ENCODE data around the gene GALNTL6.
"Not testable (repeated sequence)": the region's sequence is repeated elsewhere in the genome, so short reads cannot be mapped to it uniquely, and the experiment has no call there.

Gene GALNTL6

GRCh38 chr4:172785613-172786012 is 972.4 kb downstream of the GALNTL6 start:
- in situ Hi-C loops (cut with MboI; ENCODE audit: low sequenced_read_pairs): no loop called here

GRCh38 chr4:172786039-172786792 is 973.0 kb downstream of the GALNTL6 start:
- in situ Hi-C loops (cut with MboI; ENCODE audit: low sequenced_read_pairs): no loop called here

GRCh38 chr4:172787111-172787510 is 973.9 kb downstream of the GALNTL6 start:
- in situ Hi-C loops (cut with MboI; ENCODE audit: low sequenced_read_pairs): no loop called here

- in situ Hi-C loops (cut with MboI; ENCODE audit: low sequenced_read_pairs): no loop called here
Measured at GRCh38 chr4:172791841-172792240, 978.6 kb downstream of the GALNTL6 start.

- in situ Hi-C loops (cut with MboI; ENCODE audit: low sequenced_read_pairs): no loop called here
Measured at GRCh38 chr4:172793565-172794306, 980.5 kb downstream of the GALNTL6 start.

- in situ Hi-C loops (cut with MboI; ENCODE audit: low sequenced_read_pairs): no loop called here
Measured at GRCh38 chr4:172794307-172794703, 981.1 kb downstream of the GALNTL6 start.

- in situ Hi-C loops (cut with MboI; ENCODE audit: low sequenced_read_pairs): not testable (repeated sequence)
Measured at GRCh38 chr4:172797281-172797680, 984.1 kb downstream of the GALNTL6 start.

GRCh38 chr4:172802032-172802431 is 988.8 kb downstream of the GALNTL6 start:
- in situ Hi-C loops (cut with MboI; ENCODE audit: low sequenced_read_pairs): no loop called here

GRCh38 chr4:172806841-172807240 is 993.6 kb downstream of the GALNTL6 start:
- in situ Hi-C loops (cut with MboI; ENCODE audit: low sequenced_read_pairs): no loop called here

GRCh38 chr4:172808196-172808595 is 995.0 kb downstream of the GALNTL6 start:
- in situ Hi-C loops (cut with MboI; ENCODE audit: low sequenced_read_pairs): no loop called here

- in situ Hi-C loops (cut with MboI; ENCODE audit: low sequenced_read_pairs): no loop called here
Measured at GRCh38 chr4:172809319-172809718, 996.1 kb downstream of the GALNTL6 start.

GRCh38 chr4:172813359-172813923 is 1000.2 kb downstream of the GALNTL6 start:
- in situ Hi-C loops (cut with MboI; ENCODE audit: low sequenced_read_pairs): no loop called here

GRCh38 chr4:172815499-172816164 is 1002.4 kb downstream of the GALNTL6 start:
- in situ Hi-C loops (cut with MboI; ENCODE audit: low sequenced_read_pairs): no loop called here

- in situ Hi-C loops (cut with MboI; ENCODE audit: low sequenced_read_pairs): no loop called here
Measured at GRCh38 chr4:172818901-172819300, 1005.7 kb downstream of the GALNTL6 start.

- in situ Hi-C loops (cut with MboI; ENCODE audit: low sequenced_read_pairs): no loop called here
Measured at GRCh38 chr4:172819353-172819752, 1006.1 kb downstream of the GALNTL6 start.

GRCh38 chr4:172822331-172822730 is 1009.1 kb downstream of the GALNTL6 start:
- in situ Hi-C loops (cut with MboI; ENCODE audit: low sequenced_read_pairs): no loop called here

- in situ Hi-C loops (cut with MboI; ENCODE audit: low sequenced_read_pairs): no loop called here
Measured at GRCh38 chr4:172826346-172826745, 1013.1 kb downstream of the GALNTL6 start.

- in situ Hi-C loops (cut with MboI; ENCODE audit: low sequenced_read_pairs): no loop called here
Measured at GRCh38 chr4:172826861-172827260, 1013.7 kb downstream of the GALNTL6 start.

- in situ Hi-C loops (cut with MboI; ENCODE audit: low sequenced_read_pairs): no loop called here
Measured at GRCh38 chr4:172830295-172830764, 1017.1 kb downstream of the GALNTL6 start.

GRCh38 chr4:172836661-172837060 is 1023.5 kb downstream of the GALNTL6 start:
- in situ Hi-C loops (cut with MboI; ENCODE audit: low sequenced_read_pairs): no loop called here

GRCh38 chr4:172838111-172838510 is 1024.9 kb downstream of the GALNTL6 start:
- in situ Hi-C loops (cut with MboI; ENCODE audit: low sequenced_read_pairs): no loop called here
